Measurements from ENCODE around the gene CDON. TPM values are rescaled to one million over a fixed set of nuclear protein-coding genes. Genes with fewer than 3 reads are reported as not detected.

The CDON gene
- total RNA-seq, 2 donors from 2014 or later, result 5.6 to 7.3 TPM

- no peak for TF ChIP-seq CTCF (IDR thresholded peaks at IDR 0.05)
- TF ChIP-seq POLR2A (IDR thresholded peaks at IDR 0.05), result no peak
- Histone ChIP-seq H3K4me1 (no peaks in the 10 kb centered on the region), H3K4me3 (no peak overlapping the region), H3K27ac (no peak overlapping the region), H3K27me3 (no peaks in the 10 kb centered on the region), H3K9me3 (no peaks in the 10 kb centered on the region), H3K36me3 (replicated peaks in 1 of 2; ENCODE audit: insufficient read depth in 1 of 2, low read depth in 2 of 2) (no peaks in the 10 kb centered on the region)
- ATAC-seq (no peak), DNase-seq (no peak)
- WGBS, 2 donors, result 88 to 89% methylated on average over 3 of the region's 3 CpGs
- intact Hi-C loops (cut with DNase I), result no loop called here
Observed at GRCh38 chr11:125982348-125982730, 80.3 kb downstream of the CDON start.

- 82 to 97% methylated on average over 8 of the region's 8 CpGs for WGBS, 2 donors
- no peaks in the 10 kb centered on the region for H3K36me3 ChIP-seq (replicated peaks in 1 of 2; ENCODE audit: insufficient read depth in 1 of 2, low read depth in 2 of 2)
- DNase-seq (no peak), ATAC-seq (no peak)
- no peak overlapping the region for H3K4me3 ChIP-seq
- H3K27ac ChIP-seq, result no peak overlapping the region
- H3K9me3 ChIP-seq, result no peaks in the 10 kb centered on the region
- intact Hi-C loops (cut with DNase I), result no loop called here
- H3K27me3 ChIP-seq, result no peaks in the 10 kb centered on the region
- TF ChIP-seq POLR2A (IDR thresholded peaks at IDR 0.05), result no peak
- TF ChIP-seq CTCF (IDR thresholded peaks at IDR 0.05), result no peak
- H3K4me1 ChIP-seq, result no peaks in the 10 kb centered on the region
Observed at GRCh38 chr11:125980436-125980835, 82.2 kb downstream of the CDON start.

GRCh38 chr11:125979511-125979910 lies 83.2 kb downstream of the CDON start:
- WGBS, 2 donors, result 71 to 78% methylated on average over 3 of the region's 3 CpGs
- intact Hi-C loops (cut with DNase I), result no loop called here

GRCh38 chr11:125978778-125979407 lies 83.8 kb downstream of the CDON start:
- TF ChIP-seq CTCF (IDR thresholded peaks at IDR 0.05) (no peak), POLR2A (IDR thresholded peaks at IDR 0.05) (no peak)
- 49 to 62% methylated on average over 3 of the region's 3 CpGs for WGBS, 2 donors
- Histone ChIP-seq H3K4me3 (no peak overlapping the region), H3K27ac (peak overlapping the region in 1 of 4 donors; percentile 53), H3K27me3 (no peaks in the 10 kb centered on the region), H3K9me3 (no peaks in the 10 kb centered on the region), H3K4me1 (no peaks in the 10 kb centered on the region), H3K36me3 (replicated peaks in 1 of 2; ENCODE audit: insufficient read depth in 1 of 2, low read depth in 2 of 2) (no peaks in the 10 kb centered on the region)
- ATAC-seq (no peak), DNase-seq (no peak)
- intact Hi-C loops (cut with DNase I), result no loop called here

More at GRCh38 chr11:125979511-125979910, 83.2 kb downstream of the CDON start:
- Histone ChIP-seq H3K27me3 (no peaks in the 10 kb centered on the region), H3K36me3 (replicated peaks in 1 of 2; ENCODE audit: insufficient read depth in 1 of 2, low read depth in 2 of 2) (no peaks in the 10 kb centered on the region), H3K4me3 (no peak overlapping the region), H3K9me3 (no peaks in the 10 kb centered on the region), H3K4me1 (no peaks in the 10 kb centered on the region), H3K27ac (peak overlapping the region in 1 of 4 donors; percentile 53)
- no peak for DNase-seq
- no peak for TF ChIP-seq CTCF (IDR thresholded peaks at IDR 0.05)
- no peak for TF ChIP-seq POLR2A (IDR thresholded peaks at IDR 0.05)
- no peak for ATAC-seq

- Histone ChIP-seq H3K9me3 (no peaks in the 10 kb centered on the region), H3K4me3 (no peak overlapping the region), H3K36me3 (replicated peaks in 1 of 2; ENCODE audit: insufficient read depth in 1 of 2, low read depth in 2 of 2) (no peaks in the 10 kb centered on the region), H3K27ac (peak overlapping the region in 1 of 4 donors; percentile 53), H3K4me1 (no peaks in the 10 kb centered on the region), H3K27me3 (no peaks in the 10 kb centered on the region)
- intact Hi-C loops (cut with DNase I), result no loop called here
- WGBS, 2 donors, result 56 to 68% methylated on average over 6 of the region's 6 CpGs
- TF ChIP-seq CTCF (IDR thresholded peaks at IDR 0.05) (no peak), POLR2A (IDR thresholded peaks at IDR 0.05) (no peak)
- DNase-seq, result no peak
- ATAC-seq, result no peak
Observed at GRCh38 chr11:125978181-125978716, 84.4 kb downstream of the CDON start.

Data from body of pancreas (tissue), 4 donors.